Peyer's patch (tissue), 4 donors: ENCODE results near the gene BMPR2. TPM values are rescaled to one million over a fixed set of nuclear protein-coding genes. Genes with fewer than 3 reads are reported as not detected.

ENCODE experiments used
- DNase-seq, 3 donors: peaks; one replicate each; pipeline ENCODE4 v3.0.0-alpha.2; 2017 to 2019
- H3K27ac ChIP-seq, 4 donors: fragments of 200-600 bp; sonication (generic); one replicate each; pipeline ENCODE4 v1.5.1; 2016 to 2019
- H3K27me3 ChIP-seq, 2 donors: fragments of 200-600 bp; sonication (generic); one replicate each; pipeline ENCODE4 v1.5.1; 2019
- H3K36me3 ChIP-seq, 3 donors: fragments of 200-600 bp; sonication (generic); one replicate each; pipeline ENCODE4 v1.5.1; 2016 to 2019
- H3K4me1 ChIP-seq, 4 donors: fragments of 200-600 bp; sonication (generic); one replicate each; pipeline ENCODE4 v1.5.1; 2016 to 2019
- H3K4me3 ChIP-seq, 4 donors: fragments of 200-600 bp; sonication (generic); 1 replicate in 3 of 4; 2 replicates in 1 of 4; pipeline ENCODE4 v1.5.1; 2016 to 2019; ENCODE audit warnings: mild to moderate bottlenecking in 1 of 4
- H3K9me3 ChIP-seq, 4 donors: fragments of 200-600 bp; sonication (generic); one replicate each; pipeline ENCODE4 v1.5.1; 2016 to 2019; ENCODE audit warnings: mild to moderate bottlenecking in 1 of 4
- POLR2A ChIP-seq, 2 donors: fragments of 450-650 bp; IDR thresholded peaks; one replicate each; pipeline ENCODE4 v1.5.1; 2017; ENCODE audit warnings: antibody characterized with exemption in 2 of 2, mild to moderate bottlenecking in 2 of 2, moderate library complexity in 2 of 2
- total RNA-seq, 4 donors: library from RNA; depleted of rRNA; stranded (reverse); fragments of >200 nt; gene quantifications; one replicate each; pipeline ENCODE4 v1.1.0, GENCODE V29; 2016
- TF ChIP-seq, protein P1 (sequence below), 6 experiments: fragments of 450-650 bp in 4 of 6; fragments of 200-600 bp in 2 of 6; sonication (generic) in 1 of 6; IDR thresholded peaks; one replicate each; pipeline ENCODE4 v1.5.1; 2017 to 2019; ENCODE audit warnings: antibody characterized with exemption in 6 of 6, mild to moderate bottlenecking in 3 of 6, moderate library complexity in 1 of 6

Gene BMPR2
- total RNA-seq, 4 donors from 2014 or later = 20.6 to 34.7 (median 30.0) TPM

DNA sequence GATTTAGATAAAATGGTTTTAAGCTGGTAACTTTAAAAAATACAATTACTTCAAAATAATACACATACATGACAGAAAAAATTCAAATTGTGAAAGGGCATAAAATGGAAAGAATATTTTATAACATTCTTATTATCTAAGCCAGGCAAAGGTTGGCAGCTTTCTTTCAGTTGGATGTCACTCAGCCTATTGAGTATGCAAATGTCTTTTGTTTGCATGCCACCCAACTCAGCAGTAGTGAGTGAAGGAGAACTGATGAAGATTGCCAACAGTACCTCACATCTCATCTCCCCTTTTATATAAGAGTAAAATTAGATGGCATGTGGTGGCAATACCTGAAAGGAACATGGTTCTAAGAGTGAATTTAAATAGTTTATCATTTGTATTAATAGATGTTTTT is 24.8 kb downstream of the BMPR2 start:
- H3K9me3 ChIP-seq = no peaks in the 10 kb centered on the region
- TF ChIP-seq POLR2A (IDR thresholded peaks at IDR 0.05) = no peak
- TF ChIP-seq, protein P1, sequence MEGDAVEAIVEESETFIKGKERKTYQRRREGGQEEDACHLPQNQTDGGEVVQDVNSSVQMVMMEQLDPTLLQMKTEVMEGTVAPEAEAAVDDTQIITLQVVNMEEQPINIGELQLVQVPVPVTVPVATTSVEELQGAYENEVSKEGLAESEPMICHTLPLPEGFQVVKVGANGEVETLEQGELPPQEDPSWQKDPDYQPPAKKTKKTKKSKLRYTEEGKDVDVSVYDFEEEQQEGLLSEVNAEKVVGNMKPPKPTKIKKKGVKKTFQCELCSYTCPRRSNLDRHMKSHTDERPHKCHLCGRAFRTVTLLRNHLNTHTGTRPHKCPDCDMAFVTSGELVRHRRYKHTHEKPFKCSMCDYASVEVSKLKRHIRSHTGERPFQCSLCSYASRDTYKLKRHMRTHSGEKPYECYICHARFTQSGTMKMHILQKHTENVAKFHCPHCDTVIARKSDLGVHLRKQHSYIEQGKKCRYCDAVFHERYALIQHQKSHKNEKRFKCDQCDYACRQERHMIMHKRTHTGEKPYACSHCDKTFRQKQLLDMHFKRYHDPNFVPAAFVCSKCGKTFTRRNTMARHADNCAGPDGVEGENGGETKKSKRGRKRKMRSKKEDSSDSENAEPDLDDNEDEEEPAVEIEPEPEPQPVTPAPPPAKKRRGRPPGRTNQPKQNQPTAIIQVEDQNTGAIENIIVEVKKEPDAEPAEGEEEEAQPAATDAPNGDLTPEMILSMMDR (IDR thresholded peaks at IDR 0.05) = no peak
- no peak for DNase-seq
- H3K27ac ChIP-seq = no peak overlapping the region
- no peak overlapping the region for H3K4me3 ChIP-seq
- H3K36me3 ChIP-seq = no peaks in the 10 kb centered on the region
- no peaks in the 10 kb centered on the region for H3K27me3 ChIP-seq
- peaks cover 0 to 4% (median 0%) of the 10 kb centered on the region in 4 donors for H3K4me1 ChIP-seq

- no peaks in the 10 kb centered on the region for H3K36me3 ChIP-seq
- peaks cover 0 to 3% (median 0%) of the 10 kb centered on the region in 4 donors for H3K4me1 ChIP-seq
- no peak for DNase-seq
- H3K27ac ChIP-seq = no peak overlapping the region
- H3K4me3 ChIP-seq = no peak overlapping the region
- H3K27me3 ChIP-seq = no peaks in the 10 kb centered on the region
- TF ChIP-seq, protein P1 (IDR thresholded peaks at IDR 0.05) = no peak
- TF ChIP-seq POLR2A (IDR thresholded peaks at IDR 0.05) = no peak
- H3K9me3 ChIP-seq = no peaks in the 10 kb centered on the region
Measured at GRCh38 chr2:202405798-202406197, 29.7 kb downstream of the BMPR2 start.

- no peak overlapping the region for H3K4me3 ChIP-seq
- no peaks in the 10 kb centered on the region for H3K27me3 ChIP-seq
- H3K27ac ChIP-seq = no peak overlapping the region
- H3K9me3 ChIP-seq = no peaks in the 10 kb centered on the region
- DNase-seq = no peak
- H3K36me3 ChIP-seq = no peaks in the 10 kb centered on the region
- no peak for TF ChIP-seq POLR2A (IDR thresholded peaks at IDR 0.05)
- TF ChIP-seq, protein P1 (IDR thresholded peaks at IDR 0.05) = no peak
- no peaks in the 10 kb centered on the region for H3K4me1 ChIP-seq
Measured at GRCh38 chr2:202406445-202406978, 30.4 kb downstream of the BMPR2 start.

- TF ChIP-seq, protein P1 (IDR thresholded peaks at IDR 0.05) = no peak
- no peak for TF ChIP-seq POLR2A (IDR thresholded peaks at IDR 0.05)
- no peak overlapping the region for H3K4me3 ChIP-seq
- no peaks in the 10 kb centered on the region for H3K36me3 ChIP-seq
- no peaks in the 10 kb centered on the region for H3K4me1 ChIP-seq
- DNase-seq = no peak
- H3K27me3 ChIP-seq = no peaks in the 10 kb centered on the region
- no peak overlapping the region for H3K27ac ChIP-seq
- H3K9me3 ChIP-seq = no peaks in the 10 kb centered on the region
Measured at GRCh38 chr2:202408546-202409140, 32.5 kb downstream of the BMPR2 start.

DNA sequence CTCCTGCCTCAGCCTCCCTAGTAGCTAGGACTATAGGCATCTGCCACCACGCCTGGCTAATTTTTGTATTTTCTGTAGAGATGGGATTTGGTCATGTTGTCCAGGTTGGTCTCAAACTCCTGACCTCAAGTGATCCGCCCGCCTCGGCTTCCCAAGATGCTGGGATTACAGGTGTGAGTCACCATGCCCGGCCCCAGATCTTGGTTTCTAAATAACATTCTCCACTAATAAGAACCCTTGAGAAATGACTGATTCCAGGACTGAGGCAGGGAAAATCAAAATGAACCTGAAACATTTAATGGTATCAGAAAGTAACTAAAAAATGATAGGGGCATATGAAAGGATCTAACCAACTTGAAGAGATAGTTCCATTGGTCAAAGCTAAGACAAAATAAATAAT is 34.0 kb downstream of the BMPR2 start:
- DNase-seq = no peak
- no peak for TF ChIP-seq POLR2A (IDR thresholded peaks at IDR 0.05)
- TF ChIP-seq, protein P1 (IDR thresholded peaks at IDR 0.05) = no peak
- H3K4me1 ChIP-seq = no peaks in the 10 kb centered on the region
- no peak overlapping the region for H3K4me3 ChIP-seq
- H3K9me3 ChIP-seq = no peaks in the 10 kb centered on the region
- H3K27ac ChIP-seq = no peak overlapping the region
- no peaks in the 10 kb centered on the region for H3K27me3 ChIP-seq
- no peaks in the 10 kb centered on the region for H3K36me3 ChIP-seq
